ENCODE data around the gene TFPT. TPM values are rescaled to one million over a fixed set of nuclear protein-coding genes. Genes with fewer than 3 reads are reported as not detected.

The TFPT gene
- total RNA-seq, 3 donors from 2014 or later (not counting 1 experiment from before 2014, with no cell fraction given) = 14.1 to 14.4 (median 14.2) TPM

GRCh38 chr19:54148158-54148557 is 32.7 kb upstream of the TFPT start:
- Histone ChIP-seq H3K9me3 (ENCODE audit: control insufficient read depth, insufficient read depth, low read length) (no peaks in the 10 kb centered on the region), H3K27me3 (ENCODE audit: control insufficient read depth, insufficient read depth, low read length) (no peaks in the 10 kb centered on the region), H3K4me3 (ENCODE audit: low read length) (no peak overlapping the region), H3K4me1 (ENCODE audit: control insufficient read depth, insufficient read depth, low read length) (no peaks in the 10 kb centered on the region), H3K27ac (ENCODE audit: low read length) (no peak overlapping the region), H3K36me3 (ENCODE audit: control insufficient read depth, insufficient read depth, low read length) (peaks cover 87% of the 10 kb centered on the region)
- DNase-seq (no peak), ATAC-seq (no peak)
- H3K27me3 Mint-ChIP-seq (ENCODE audit: low read depth in 2 of 2) = no peaks in the 10 kb centered on the region
- WGBS (ENCODE audit: insufficient coverage) = 96% methylated on average over 19 of the region's 19 CpGs
- no peaks in the 10 kb centered on the region for H3K9me3 Mint-ChIP-seq
- H3K36me3 Mint-ChIP-seq = peaks cover 7% of the 10 kb centered on the region
- H3K4me3 Mint-ChIP-seq = no peak overlapping the region
- TF ChIP-seq CTCF (IDR thresholded peaks at IDR 0.05) = no peak
- peaks cover 5 to 28% of the 10 kb centered on the region in 2 donors for H3K4me1 Mint-ChIP-seq
- intact Hi-C loops (cut with micrococcal nuclease) = no loop called here
- no peak overlapping the region for H3K27ac Mint-ChIP-seq

- Histone ChIP-seq H3K27ac (ENCODE audit: low read length) (no peak overlapping the region), H3K9me3 (ENCODE audit: control insufficient read depth, insufficient read depth, low read length) (no peaks in the 10 kb centered on the region), H3K36me3 (ENCODE audit: control insufficient read depth, insufficient read depth, low read length) (peaks cover 88% of the 10 kb centered on the region), H3K4me1 (ENCODE audit: control insufficient read depth, insufficient read depth, low read length) (no peaks in the 10 kb centered on the region), H3K4me3 (ENCODE audit: low read length) (no peak overlapping the region), H3K27me3 (ENCODE audit: control insufficient read depth, insufficient read depth, low read length) (no peaks in the 10 kb centered on the region)
- H3K4me1 Mint-ChIP-seq = peaks cover 5 to 31% of the 10 kb centered on the region in 2 donors
- H3K9me3 Mint-ChIP-seq = no peaks in the 10 kb centered on the region
- H3K36me3 Mint-ChIP-seq = peaks cover 7% of the 10 kb centered on the region
- no peak overlapping the region for H3K4me3 Mint-ChIP-seq
- DNase-seq (no peak), ATAC-seq (no peak)
- no peaks in the 10 kb centered on the region for H3K27me3 Mint-ChIP-seq (ENCODE audit: low read depth in 2 of 2)
- intact Hi-C loops (cut with micrococcal nuclease) = no loop called here
- H3K27ac Mint-ChIP-seq = no peak overlapping the region
- WGBS (ENCODE audit: insufficient coverage) = 100% methylated on average over 3 of the region's 3 CpGs
- TF ChIP-seq CTCF (IDR thresholded peaks at IDR 0.05) = no peak
Observed at GRCh38 chr19:54147676-54148075, 32.2 kb upstream of the TFPT start.

- DNase-seq (no peak), ATAC-seq (no peak)
- no peak overlapping the region for H3K4me3 ChIP-seq (ENCODE audit: low read length)
- H3K27ac ChIP-seq (ENCODE audit: low read length) = no peak overlapping the region
- H3K36me3 Mint-ChIP-seq = peaks cover 7% of the 10 kb centered on the region
- H3K27me3 Mint-ChIP-seq (ENCODE audit: low read depth in 2 of 2) = no peaks in the 10 kb centered on the region
- H3K4me3 Mint-ChIP-seq = no peak overlapping the region
- H3K27ac Mint-ChIP-seq = no peak overlapping the region
- peaks cover 76% of the 10 kb centered on the region for H3K36me3 ChIP-seq (ENCODE audit: control insufficient read depth, insufficient read depth, low read length)
- H3K4me1 ChIP-seq (ENCODE audit: control insufficient read depth, insufficient read depth, low read length) = peaks cover 1% of the 10 kb centered on the region
- 90% methylated on average over 28 of the region's 28 CpGs for WGBS (ENCODE audit: insufficient coverage)
- no peaks in the 10 kb centered on the region for H3K9me3 Mint-ChIP-seq
- TF ChIP-seq CTCF (IDR thresholded peaks at IDR 0.05) = no peak
- no peaks in the 10 kb centered on the region for H3K9me3 ChIP-seq (ENCODE audit: control insufficient read depth, insufficient read depth, low read length)
- peaks cover 21 to 46% of the 10 kb centered on the region in 2 donors for H3K4me1 Mint-ChIP-seq
- intact Hi-C loops (cut with micrococcal nuclease) = no loop called here
- no peaks in the 10 kb centered on the region for H3K27me3 ChIP-seq (ENCODE audit: control insufficient read depth, insufficient read depth, low read length)
Observed at GRCh38 chr19:54145541-54146158, 30.2 kb upstream of the TFPT start.
